AG04450 (cell line): ENCODE data around the gene OR1F1. TPM values are rescaled to one million over a fixed set of nuclear protein-coding genes. Genes with fewer than 3 reads are reported as not detected.

Experiments
- CTCF ChIA-PET: fragments of 300-600, 350-600 bp; formaldehyde crosslinking; extraction: SDS; loops from one replicate; lab custom pipeline; 2022; ENCODE audit warnings: antibody characterized with exemption, inconsistent platforms; lab: Charles Lee
- POLR2A ChIA-PET: fragments of 350-600 bp; formaldehyde crosslinking; extraction: SDS; loops from one replicate; lab custom pipeline; 2021; ENCODE audit warnings: antibody characterized with exemption, inconsistent platforms; lab: Yijun Ruan, JAX
- DNase-seq: peaks from one replicate; pipeline ENCODE4 v3.0.0-alpha.2; 2011; ENCODE audit warnings: low read depth, low spot score
- H3K27ac ChIP-seq: one replicate; pipeline ENCODE4 v1.5.1; 2012; ENCODE audit warnings: low read depth, low read length, control low read depth
- H3K27me3 ChIP-seq: one replicate; pipeline ENCODE4 v1.6.0; 2012; ENCODE audit warnings: low read length; ENCODE audit not compliant: control insufficient read depth, insufficient read depth
- H3K4me3 ChIP-seq: 2 replicates; pipeline ENCODE4 v1.5.1; 2011; ENCODE audit warnings: mild to moderate bottlenecking, low read depth, low read length, control low read depth
- H3K9me3 ChIP-seq: 2 replicates; pipeline ENCODE4 v1.5.1; 2012; ENCODE audit warnings: low read length; ENCODE audit not compliant: control insufficient read depth, insufficient read depth
- CTCF ChIP-seq: IDR thresholded peaks from 2 replicates; pipeline ENCODE4 v1.5.1; 2011; ENCODE audit warnings: low read depth, low read length, control low read depth, inconsistent platforms
- polyA plus RNA-seq: library from polyadenylated mRNA; depleted of rRNA; stranded (reverse); fragments of >200 nt; gene quantifications from 2 replicates; pipeline ENCODE4 v1.2.3, GENCODE V29; 2011

Gene OR1F1
- polyA plus RNA-seq, 1 experiment: 0.29 TPM

GRCh38 chr16:3243882-3244281 is 55.9 kb downstream of the OR1F1 start:
- no peak overlapping the region for H3K4me3 ChIP-seq
- DNase-seq: no peak
- TF ChIP-seq CTCF: no peak
- no peak overlapping the region for H3K27ac ChIP-seq
- H3K9me3 ChIP-seq: no peaks in the 10 kb centered on the region; the same call in 1 of the 2 replicates
- ChIA-PET POLR2A (no interaction called here), CTCF (no interaction called here)
- peaks cover 11% of the 10 kb centered on the region for H3K27me3 ChIP-seq

- peaks cover 12% of the 10 kb centered on the region for H3K27me3 ChIP-seq
- TF ChIP-seq CTCF: no peak
- DNase-seq: no peak
- CTCF ChIA-PET: no interaction called here
- no peak overlapping the region for H3K27ac ChIP-seq
- no peaks in the 10 kb centered on the region; the same call in 1 of the 2 replicates for H3K9me3 ChIP-seq
- no peak overlapping the region for H3K4me3 ChIP-seq
- POLR2A ChIA-PET: no interaction called here
These were observed 58.0 kb downstream of the OR1F1 start for GRCh38 chr16:3246002-3246401.

- DNase-seq: no peak
- TF ChIP-seq CTCF: no peak
- ChIA-PET POLR2A (no interaction called here), CTCF (no interaction called here)
- H3K4me3 ChIP-seq: no peak overlapping the region
- H3K27ac ChIP-seq: no peak overlapping the region
- peaks cover 12% of the 10 kb centered on the region for H3K27me3 ChIP-seq
- no peaks in the 10 kb centered on the region; the same call in 1 of the 2 replicates for H3K9me3 ChIP-seq
These were observed 58.9 kb downstream of the OR1F1 start for GRCh38 chr16:3246876-3247275.

- DNase-seq: no peak
- no peak overlapping the region for H3K27ac ChIP-seq
- H3K9me3 ChIP-seq: no peaks in the 10 kb centered on the region; the same call in 1 of the 2 replicates
- POLR2A ChIA-PET: no interaction called here
- CTCF ChIA-PET: no interaction called here
- no peak overlapping the region for H3K4me3 ChIP-seq
- no peak for TF ChIP-seq CTCF
- peaks cover 16% of the 10 kb centered on the region for H3K27me3 ChIP-seq
These were observed 60.6 kb downstream of the OR1F1 start for GRCh38 chr16:3248596-3248995.

- peaks cover 16% of the 10 kb centered on the region for H3K27me3 ChIP-seq
- DNase-seq: no peak
- TF ChIP-seq CTCF: no peak
- peaks cover 3% of the 10 kb centered on the region; the same call in 1 of the 2 replicates for H3K9me3 ChIP-seq
- H3K4me3 ChIP-seq: no peak overlapping the region
- H3K27ac ChIP-seq: no peak overlapping the region
- POLR2A ChIA-PET: no interaction called here
- CTCF ChIA-PET: no interaction called here
These were observed 61.0 kb downstream of the OR1F1 start for GRCh38 chr16:3249020-3249419.
